ENCODE measurements around the gene CLK3.

- peak; percentile 92 for TF ChIP-seq CTCF (CRISPR knock-in tag; IDR thresholded peaks at IDR 0.05)
- TF ChIP-seq PAXIP1 (CRISPR knock-in tag; conservative IDR thresholded peaks at IDR 0.05): no peak
- no peak for TF ChIP-seq HNRNPK (IDR thresholded peaks at IDR 0.05; ENCODE audit: low read depth, low read length, poor library complexity, severe bottlenecking)
- TF ChIP-seq HINFP (CRISPR knock-in tag; IDR thresholded peaks at IDR 0.05; ENCODE audit: low read depth): no peak
- TF ChIP-seq NR1H2 (CRISPR knock-in tag; IDR thresholded peaks at IDR 0.05; ENCODE audit: borderline replicate concordance, low read depth): no peak
- no peak for TF ChIP-seq GPN1 (CRISPR knock-in tag; IDR thresholded peaks at IDR 0.05; ENCODE audit: borderline replicate concordance)
- no peak for TF ChIP-seq ZNF639 (CRISPR knock-in tag; conservative IDR thresholded peaks at IDR 0.05)
- TF ChIP-seq GLI4 (CRISPR knock-in tag; IDR thresholded peaks at IDR 0.05; ENCODE audit: borderline replicate concordance): no peak
- no peak for TF ChIP-seq HCFC1 (IDR thresholded peaks at IDR 0.05; ENCODE audit: low read depth, low read length)
- no peak for TF ChIP-seq RFX5 (IDR thresholded peaks at IDR 0.05; ENCODE audit: low read depth, low read length)
- no peak for TF ChIP-seq ZHX1 (CRISPR knock-in tag; IDR thresholded peaks at IDR 0.05; ENCODE audit: low read depth)
- TF ChIP-seq ATF3 (CRISPR knock-in tag; IDR thresholded peaks at IDR 0.05): no peak
- no peak for TF ChIP-seq EP300 (IDR thresholded peaks at IDR 0.05; ENCODE audit: low read depth in 2 of 2, low read length in 2 of 2)
- TF ChIP-seq EP300 (CRISPR knock-in tag; IDR thresholded peaks at IDR 0.05; ENCODE audit: borderline replicate concordance): no peak
Measured at GRCh38 chr15:74620636-74621545, 5.3 kb downstream of the CLK3 start.
